ENCODE measurements around the gene RIOK2. TPM values are rescaled to one million over a fixed set of nuclear protein-coding genes. Genes with fewer than 3 reads are reported as not detected.

Gene RIOK2
- total and polyA plus RNA-seq, 8 donors, result 19.2 to 54.1 (median 42.9) TPM

DNA sequence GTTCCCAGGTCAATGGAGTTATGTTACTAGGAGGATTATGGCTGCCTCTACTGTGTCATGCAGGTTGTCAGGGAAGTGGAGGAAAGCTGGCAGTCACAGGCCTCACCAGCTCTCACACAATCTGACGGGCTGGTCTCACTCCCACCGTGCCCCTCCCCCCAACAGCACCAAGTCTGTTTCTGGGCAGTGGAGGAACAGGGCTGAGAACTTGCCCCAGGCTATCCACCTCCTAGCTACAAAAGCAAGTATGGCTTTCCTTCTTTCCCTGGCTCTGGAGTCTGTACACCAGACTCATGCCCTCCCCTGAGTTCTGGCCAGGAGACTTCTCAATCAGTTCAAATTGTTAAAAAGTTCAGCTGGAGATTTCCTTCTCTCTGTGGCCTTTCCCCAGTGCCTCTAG is 25.7 kb upstream of the RIOK2 start:
- Histone ChIP-seq H3K27ac (no peak overlapping the region), H3K36me3 (no peaks in the 10 kb centered on the region), H3K9me3 (peaks cover 0 to 19% of the 10 kb centered on the region in 2 donors), H3K4me1 (no peaks in the 10 kb centered on the region), H3K27me3 (no peaks in the 10 kb centered on the region), H3K4me3 (no peak overlapping the region)
- DNase-seq (peak in 1 of 4 donors; percentile 14), ATAC-seq (no peak)
- TF ChIP-seq, protein P1, sequence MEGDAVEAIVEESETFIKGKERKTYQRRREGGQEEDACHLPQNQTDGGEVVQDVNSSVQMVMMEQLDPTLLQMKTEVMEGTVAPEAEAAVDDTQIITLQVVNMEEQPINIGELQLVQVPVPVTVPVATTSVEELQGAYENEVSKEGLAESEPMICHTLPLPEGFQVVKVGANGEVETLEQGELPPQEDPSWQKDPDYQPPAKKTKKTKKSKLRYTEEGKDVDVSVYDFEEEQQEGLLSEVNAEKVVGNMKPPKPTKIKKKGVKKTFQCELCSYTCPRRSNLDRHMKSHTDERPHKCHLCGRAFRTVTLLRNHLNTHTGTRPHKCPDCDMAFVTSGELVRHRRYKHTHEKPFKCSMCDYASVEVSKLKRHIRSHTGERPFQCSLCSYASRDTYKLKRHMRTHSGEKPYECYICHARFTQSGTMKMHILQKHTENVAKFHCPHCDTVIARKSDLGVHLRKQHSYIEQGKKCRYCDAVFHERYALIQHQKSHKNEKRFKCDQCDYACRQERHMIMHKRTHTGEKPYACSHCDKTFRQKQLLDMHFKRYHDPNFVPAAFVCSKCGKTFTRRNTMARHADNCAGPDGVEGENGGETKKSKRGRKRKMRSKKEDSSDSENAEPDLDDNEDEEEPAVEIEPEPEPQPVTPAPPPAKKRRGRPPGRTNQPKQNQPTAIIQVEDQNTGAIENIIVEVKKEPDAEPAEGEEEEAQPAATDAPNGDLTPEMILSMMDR (IDR thresholded peaks at IDR 0.05), result no peak
- intact Hi-C loops (cut with DNase I), result no loop called here

DNA sequence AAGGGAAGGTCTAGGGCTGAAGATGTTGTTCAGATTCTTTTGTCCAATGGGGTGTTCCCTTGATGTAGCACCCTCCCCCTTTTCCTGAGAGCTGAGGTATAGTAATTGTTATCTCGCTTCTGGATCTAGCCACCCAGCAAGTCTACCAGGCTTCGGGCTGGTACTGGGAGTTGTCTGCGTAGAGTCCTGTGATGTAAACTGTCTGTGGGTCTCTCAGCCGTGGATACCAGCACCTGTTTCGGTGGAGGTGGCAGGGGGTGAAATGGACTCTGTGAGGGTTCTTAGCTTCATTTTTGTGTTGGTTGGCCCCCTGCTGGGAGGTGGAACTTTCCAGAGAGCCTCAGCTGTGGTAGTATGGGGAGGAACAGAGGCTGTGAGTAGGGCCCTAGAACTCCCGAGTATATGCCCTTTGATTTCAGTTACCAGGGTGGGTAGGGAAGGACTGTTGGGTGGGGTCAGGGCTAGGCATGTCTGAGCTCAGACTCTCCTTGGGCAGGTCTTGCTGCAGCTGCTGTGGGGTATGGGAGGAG is 25.2 kb upstream of the RIOK2 start:
- Histone ChIP-seq H3K4me3 (no peak overlapping the region), H3K4me1 (no peaks in the 10 kb centered on the region), H3K36me3 (no peaks in the 10 kb centered on the region), H3K9me3 (peaks cover 0 to 15% of the 10 kb centered on the region in 2 donors), H3K27ac (no peak overlapping the region), H3K27me3 (no peaks in the 10 kb centered on the region)
- intact Hi-C loops (cut with DNase I), result no loop called here
- TF ChIP-seq, protein P1 (IDR thresholded peaks at IDR 0.05), result no peak
- ATAC-seq (no peak), DNase-seq (no peak)

DNA sequence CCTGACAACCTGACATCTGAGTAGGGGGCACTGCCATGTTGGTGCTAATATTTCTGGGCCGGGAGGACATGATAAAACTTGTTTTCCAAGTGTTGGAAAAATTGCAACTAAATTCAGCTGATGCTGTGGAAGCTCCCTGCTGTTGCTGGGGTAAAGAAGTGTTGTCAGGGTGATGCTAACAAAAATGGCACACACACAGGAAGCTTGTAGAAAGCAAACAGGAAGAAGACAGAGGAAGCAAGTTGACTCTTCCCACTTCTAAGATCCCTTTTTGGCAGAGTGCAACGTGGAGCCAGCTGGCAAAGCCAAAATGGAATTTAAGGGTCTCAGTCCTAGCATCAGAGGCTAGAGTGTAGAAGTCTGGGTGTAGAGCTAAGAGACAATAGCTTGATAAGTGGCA is 11.3 kb upstream of the RIOK2 start:
- H3K27ac ChIP-seq, result no peak overlapping the region
- DNase-seq (no peak), ATAC-seq (no peak)
- no peaks in the 10 kb centered on the region for H3K36me3 ChIP-seq
- H3K4me3 ChIP-seq, result no peak overlapping the region
- TF ChIP-seq, protein P1 (IDR thresholded peaks at IDR 0.05), result no peak
- intact Hi-C loops (cut with DNase I), result no loop called here
- peaks cover 0 to 6% of the 10 kb centered on the region in 2 donors for H3K9me3 ChIP-seq
- no peaks in the 10 kb centered on the region for H3K4me1 ChIP-seq
- no peaks in the 10 kb centered on the region for H3K27me3 ChIP-seq

DNA sequence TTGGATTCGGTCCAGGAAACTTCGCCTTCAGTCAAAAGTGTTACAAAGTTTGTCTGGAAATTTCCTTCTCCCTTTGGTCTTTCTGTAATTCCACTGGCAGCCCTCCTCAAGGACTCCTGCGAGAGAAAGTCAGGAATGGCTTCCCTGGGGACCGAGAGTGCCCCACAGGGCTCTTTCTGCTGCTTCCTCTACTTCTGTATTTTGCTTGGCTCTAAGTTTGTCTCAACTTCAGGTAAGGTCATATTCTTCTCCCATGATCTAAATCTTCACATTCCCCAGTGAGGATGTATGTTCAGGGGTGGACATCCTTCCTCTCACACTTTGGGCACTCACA is 10.3 kb upstream of the RIOK2 start:
- ATAC-seq (no peak), DNase-seq (no peak)
- TF ChIP-seq, protein P1 (IDR thresholded peaks at IDR 0.05), result no peak
- H3K4me3 ChIP-seq, result no peak overlapping the region
- intact Hi-C loops (cut with DNase I), result no loop called here
- no peaks in the 10 kb centered on the region for H3K36me3 ChIP-seq
- H3K27me3 ChIP-seq, result no peaks in the 10 kb centered on the region
- H3K9me3 ChIP-seq, result peaks cover 0 to 6% of the 10 kb centered on the region in 2 donors
- no peaks in the 10 kb centered on the region for H3K4me1 ChIP-seq
- H3K27ac ChIP-seq, result no peak overlapping the region

DNA sequence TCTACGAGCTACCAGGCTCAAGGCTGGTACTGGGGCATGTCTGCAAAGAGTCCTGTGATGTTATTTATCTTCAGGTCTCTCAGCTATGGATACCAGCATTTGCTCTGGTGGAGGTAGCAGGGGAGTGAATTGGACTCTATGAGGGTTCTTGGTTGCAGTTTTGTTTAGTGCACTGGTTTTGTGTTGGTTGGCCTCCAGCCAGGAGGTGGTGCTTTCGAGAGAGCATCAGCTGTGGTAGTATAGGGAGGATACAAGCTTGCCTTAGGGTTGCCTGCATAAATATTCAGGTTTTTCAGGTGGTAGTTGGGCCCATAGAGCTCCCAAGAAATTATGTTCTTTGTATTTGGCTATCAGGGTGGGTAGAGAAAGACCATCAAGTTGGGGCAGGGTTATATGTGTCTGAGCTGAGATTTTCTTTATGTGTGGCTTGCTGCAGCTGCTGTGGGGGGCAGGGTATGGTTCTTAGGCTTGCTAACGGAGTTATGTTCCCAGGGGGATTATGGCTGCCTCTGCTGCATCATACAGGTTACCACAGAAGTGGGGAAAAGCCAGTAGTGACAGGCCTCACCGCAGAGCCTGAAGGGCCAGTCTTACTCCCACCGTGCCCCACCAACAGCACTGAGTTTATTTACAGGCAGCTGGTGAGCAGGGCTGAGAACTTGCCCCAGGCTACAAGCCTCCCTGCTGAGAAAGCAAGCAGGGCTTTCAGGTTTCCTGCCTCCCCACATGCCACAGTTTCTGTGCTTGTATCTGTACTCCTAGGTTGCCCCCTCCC is 9.7 kb upstream of the RIOK2 start:
- ATAC-seq, result no peak
- Histone ChIP-seq H3K9me3 (peaks cover 0 to 6% of the 10 kb centered on the region in 2 donors), H3K27me3 (no peaks in the 10 kb centered on the region), H3K36me3 (no peaks in the 10 kb centered on the region), H3K4me1 (no peaks in the 10 kb centered on the region), H3K27ac (no peak overlapping the region), H3K4me3 (no peak overlapping the region)
- no peak for DNase-seq
- TF ChIP-seq, protein P1 (IDR thresholded peaks at IDR 0.05), result no peak
- intact Hi-C loops (cut with DNase I), result no loop called here

Measured in left lung (tissue), 10 donors.